ENCODE measurements around the gene DAP3. TPM values are rescaled to one million over a fixed set of nuclear protein-coding genes. Genes with fewer than 3 reads are reported as not detected.
"Not testable (repeated sequence)": the region's sequence is repeated elsewhere in the genome, so short reads cannot be mapped to it uniquely, and the experiment has no call there.

The DAP3 gene
- 88.3 TPM for total RNA-seq (ENCODE audit: unreplicated experiment)
- long read RNA-seq, transcript DAP3-201 (13 exons, 1,649 nt): minor isoform, 9 of 48 reads
- long read RNA-seq, transcript DAP3-202 (13 exons, 2,089 nt): major isoform, 22 of 48 reads
- long read RNA-seq, partial matches to known transcripts: 1 of 48 reads
- long read RNA-seq, other reads (novel, unspliced or antisense): 13 of 48 reads

GRCh38 chr1:155689081-155689607 lies at the start of gene DAP3:
Gene DAP3 (plus strand): TSS chr1:155689091. CDS start chr1:155709780, 20,689 bp downstream.
- DNase-seq; H3K27me3 Mint-ChIP-seq (ENCODE audit: unreplicated experiment); H3K36me3 Mint-ChIP-seq (ENCODE audit: unreplicated experiment); H3K9me3 Mint-ChIP-seq (ENCODE audit: unreplicated experiment): not testable (repeated sequence)
- Mint-ChIP-seq H3K4me3 (ENCODE audit: unreplicated experiment) (peak within 1 kb of the TSS; percentile 96), H3K27ac (ENCODE audit: unreplicated experiment) (peak within 1 kb of the TSS; percentile 93), H3K4me1 (ENCODE audit: low read depth, unreplicated experiment) (peaks cover 23% of the 10 kb centered on the region)

GRCh38 chr1:155640367-155640766 lies 48.5 kb upstream of the DAP3 start:
- peaks cover 7% of the 10 kb centered on the region for H3K9me3 Mint-ChIP-seq (ENCODE audit: unreplicated experiment)
- TF ChIP-seq CTCF (IDR thresholded peaks at IDR 0.05; ENCODE audit: partially characterized antibody, unreplicated experiment): no peak
- H3K27ac Mint-ChIP-seq (ENCODE audit: unreplicated experiment): no peak overlapping the region
- peaks cover 24% of the 10 kb centered on the region for H3K36me3 Mint-ChIP-seq (ENCODE audit: unreplicated experiment)
- H3K4me3 Mint-ChIP-seq (ENCODE audit: unreplicated experiment): no peak overlapping the region
- no peak for DNase-seq
- H3K27me3 Mint-ChIP-seq (ENCODE audit: unreplicated experiment): peaks cover 3% of the 10 kb centered on the region
- H3K4me1 Mint-ChIP-seq (ENCODE audit: low read depth, unreplicated experiment): no peaks in the 10 kb centered on the region

- peak; percentile 19 for DNase-seq
- not testable (repeated sequence) for H3K27ac Mint-ChIP-seq (ENCODE audit: unreplicated experiment); H3K4me1 Mint-ChIP-seq (ENCODE audit: low read depth, unreplicated experiment); H3K27me3 Mint-ChIP-seq (ENCODE audit: unreplicated experiment); H3K9me3 Mint-ChIP-seq (ENCODE audit: unreplicated experiment); H3K4me3 Mint-ChIP-seq (ENCODE audit: unreplicated experiment)
- H3K36me3 Mint-ChIP-seq (ENCODE audit: unreplicated experiment): peaks cover 26% of the 10 kb centered on the region
These were observed 46.2 kb upstream of the DAP3 start for GRCh38 chr1:155642559-155643180.

- no peak for TF ChIP-seq CTCF (IDR thresholded peaks at IDR 0.05; ENCODE audit: partially characterized antibody, unreplicated experiment)
- Mint-ChIP-seq H3K36me3 (ENCODE audit: unreplicated experiment) (peaks cover 26% of the 10 kb centered on the region), H3K4me3 (ENCODE audit: unreplicated experiment) (no peak overlapping the region), H3K27ac (ENCODE audit: unreplicated experiment) (no peak overlapping the region), H3K9me3 (ENCODE audit: unreplicated experiment) (peaks cover 4% of the 10 kb centered on the region), H3K4me1 (ENCODE audit: low read depth, unreplicated experiment) (no peaks in the 10 kb centered on the region), H3K27me3 (ENCODE audit: unreplicated experiment) (no peaks in the 10 kb centered on the region)
- no peak for DNase-seq
These were observed 45.7 kb upstream of the DAP3 start for GRCh38 chr1:155643230-155643629.

- peaks cover 4% of the 10 kb centered on the region for H3K9me3 Mint-ChIP-seq (ENCODE audit: unreplicated experiment)
- no peaks in the 10 kb centered on the region for H3K27me3 Mint-ChIP-seq (ENCODE audit: unreplicated experiment)
- H3K4me1 Mint-ChIP-seq (ENCODE audit: low read depth, unreplicated experiment): no peaks in the 10 kb centered on the region
- no peak overlapping the region for H3K4me3 Mint-ChIP-seq (ENCODE audit: unreplicated experiment)
- peaks cover 28% of the 10 kb centered on the region for H3K36me3 Mint-ChIP-seq (ENCODE audit: unreplicated experiment)
- no peak for TF ChIP-seq CTCF (IDR thresholded peaks at IDR 0.05; ENCODE audit: partially characterized antibody, unreplicated experiment)
- no peak overlapping the region for H3K27ac Mint-ChIP-seq (ENCODE audit: unreplicated experiment)
- no peak for DNase-seq
These were observed 43.8 kb upstream of the DAP3 start for GRCh38 chr1:155645034-155645598.

- H3K27ac Mint-ChIP-seq (ENCODE audit: unreplicated experiment): no peak overlapping the region
- H3K9me3 Mint-ChIP-seq (ENCODE audit: unreplicated experiment): peaks cover 4% of the 10 kb centered on the region
- no peak for TF ChIP-seq CTCF (IDR thresholded peaks at IDR 0.05; ENCODE audit: partially characterized antibody, unreplicated experiment)
- no peaks in the 10 kb centered on the region for H3K27me3 Mint-ChIP-seq (ENCODE audit: unreplicated experiment)
- no peaks in the 10 kb centered on the region for H3K4me1 Mint-ChIP-seq (ENCODE audit: low read depth, unreplicated experiment)
- peaks cover 30% of the 10 kb centered on the region for H3K36me3 Mint-ChIP-seq (ENCODE audit: unreplicated experiment)
- H3K4me3 Mint-ChIP-seq (ENCODE audit: unreplicated experiment): no peak overlapping the region
- no peak for DNase-seq
These were observed 43.2 kb upstream of the DAP3 start for GRCh38 chr1:155645648-155646047.

Measured in glutamatergic neuron (in vitro differentiated cells).